Mucosa of descending colon (tissue), 3 donors: ENCODE results near the gene DPH6. TPM values are rescaled to one million over a fixed set of nuclear protein-coding genes. Genes with fewer than 3 reads are reported as not detected.

ENCODE experiments used
- ATAC-seq: fragments of 200-7000 bp; cut with Tn5 transposase; one replicate; pipeline ENCODE4 v1.9.1; 2020; ENCODE audit warnings: mild to moderate bottlenecking, moderate library complexity
- DNase-seq, 3 donors: peaks; one replicate each; pipeline ENCODE4 v3.0.0-alpha.2; 2020
- H3K36me3 ChIP-seq: fragments of 200-600 bp; one replicate; pipeline ENCODE4 v1.8.0; 2021; ENCODE audit warnings: low read depth, mild to moderate bottlenecking
- H3K4me1 ChIP-seq: fragments of 200-600 bp; one replicate; pipeline ENCODE4 v1.8.0; 2021; ENCODE audit warnings: low read depth, mild to moderate bottlenecking
- H3K4me3 ChIP-seq: fragments of 200-600 bp; one replicate; pipeline ENCODE4 v1.8.0; 2021; ENCODE audit warnings: mild to moderate bottlenecking
- H3K9me3 ChIP-seq: fragments of 200-600 bp; one replicate; pipeline ENCODE4 v1.8.0; 2021; ENCODE audit warnings: mild to moderate bottlenecking
- CTCF ChIP-seq: fragments of 200-600 bp; IDR thresholded peaks from one replicate; pipeline ENCODE4 v1.8.0; 2022; ENCODE audit warnings: antibody characterized with exemption, mild to moderate bottlenecking
- intact Hi-C, 2 donors: fragments of 100-400 bp; cut with DNase I in 1 of 2; cut with micrococcal nuclease in 1 of 2; formaldehyde crosslinking; loops; one replicate each; pipeline versions ENCODE4 v1.11.0 to v1.11.1; 2022; cut with DNase I, micrococcal nuclease
- total RNA-seq, 3 donors: library from RNA; stranded (reverse); fragmentation: NEBNext Ultra II Directional in 2 of 3; extraction: Animal tissue kit (Norgen Biotek cat#: 25700) in 2 of 3; gene quantifications; one replicate each; pipeline versions ENCODE4 v1.2.1 to v1.2.4, GENCODE V29; 2021 to 2023
- donor health status: DM: no; HTN: no; CAD: no; lungs with moderate emphysema.
- donor health status: DM: no; HTN: no; CAD: no.
- donor health status: DM: no; HTN: yes; CAD: no.

Gene DPH6
- total RNA-seq, 3 donors from 2014 or later: 16.8 to 23.7 (median 21.2) TPM

DNA sequence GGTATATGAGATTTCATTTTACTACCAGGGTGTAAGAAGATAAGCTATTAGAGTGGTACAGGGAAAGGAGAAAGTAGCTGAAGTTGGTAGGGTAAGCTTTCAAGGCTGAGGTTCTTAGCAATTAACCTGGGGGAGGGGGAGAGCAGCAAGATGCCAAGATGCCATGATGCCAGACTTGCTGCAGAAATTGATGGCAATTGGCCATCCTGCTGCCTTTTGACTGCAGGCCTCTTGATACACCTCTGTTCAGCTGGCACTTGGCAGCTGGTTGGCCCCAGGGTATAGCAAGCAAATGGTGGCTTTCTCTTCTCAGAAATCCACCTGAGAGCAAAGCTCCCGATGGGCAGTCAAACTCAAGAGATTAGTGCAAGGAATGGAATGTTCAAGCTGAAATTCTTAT is 21.4 kb upstream of the DPH6 start:
- Histone ChIP-seq H3K4me3 (no peak overlapping the region), H3K36me3 (no peaks in the 10 kb centered on the region), H3K4me1 (no peaks in the 10 kb centered on the region), H3K9me3 (no peaks in the 10 kb centered on the region)
- no peak for ATAC-seq
- intact Hi-C loops: no loop called here
- TF ChIP-seq CTCF: no peak
- no peak for DNase-seq

DNA sequence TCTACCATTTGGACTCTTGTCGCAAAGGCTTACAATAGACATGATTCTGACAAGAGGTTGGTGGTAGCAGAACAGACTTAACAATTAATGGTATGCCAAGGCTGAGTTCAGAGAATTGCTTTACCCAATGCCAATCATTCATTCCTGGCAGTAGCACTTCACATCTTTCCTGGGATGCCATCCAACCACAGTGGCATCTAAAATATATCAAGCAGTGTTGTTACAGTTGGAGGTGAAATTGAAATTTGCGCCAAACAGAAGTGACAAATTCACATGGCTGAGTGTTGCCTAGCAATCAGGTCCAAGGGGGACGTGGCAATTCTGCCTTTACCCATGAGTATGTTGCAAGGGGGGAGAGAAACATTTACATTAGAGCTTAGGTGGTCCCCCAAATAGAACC is 21.0 kb upstream of the DPH6 start:
- ATAC-seq (no peak), DNase-seq (no peak)
- intact Hi-C loops: no loop called here
- TF ChIP-seq CTCF: no peak
- Histone ChIP-seq H3K4me3 (no peak overlapping the region), H3K9me3 (no peaks in the 10 kb centered on the region), H3K36me3 (no peaks in the 10 kb centered on the region), H3K4me1 (no peaks in the 10 kb centered on the region)

DNA sequence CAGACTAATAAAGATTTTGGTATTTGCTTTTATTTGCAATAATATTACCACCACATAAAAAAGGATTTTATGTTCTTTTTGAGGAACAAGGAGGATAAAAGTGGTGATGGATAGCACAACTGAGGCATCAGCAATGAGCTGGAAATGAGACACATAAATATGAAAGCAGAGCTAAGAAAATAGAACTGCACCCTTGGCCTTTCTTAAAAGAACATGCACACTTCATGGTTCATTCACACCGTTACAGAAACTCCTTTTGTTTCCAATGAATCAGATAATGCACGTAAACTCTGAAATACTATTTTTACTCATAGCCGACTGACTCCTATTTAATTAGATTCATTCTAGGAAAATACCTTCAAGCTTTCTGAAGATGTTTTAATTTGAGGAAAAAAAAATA is 19.9 kb upstream of the DPH6 start:
- Histone ChIP-seq H3K9me3 (no peaks in the 10 kb centered on the region), H3K4me3 (no peak overlapping the region), H3K36me3 (no peaks in the 10 kb centered on the region), H3K4me1 (no peaks in the 10 kb centered on the region)
- no peak for DNase-seq
- intact Hi-C loops: no loop called here
- TF ChIP-seq CTCF: no peak
- no peak for ATAC-seq

- H3K9me3 ChIP-seq: no peaks in the 10 kb centered on the region
- no peaks in the 10 kb centered on the region for H3K4me1 ChIP-seq
- no peak for TF ChIP-seq CTCF
- no peaks in the 10 kb centered on the region for H3K36me3 ChIP-seq
- intact Hi-C loops: no loop called here
- H3K4me3 ChIP-seq: no peak overlapping the region
- ATAC-seq (no peak), DNase-seq (no peak)
These were observed 16.7 kb upstream of the DPH6 start for GRCh38 chr15:35562641-35563040.

DNA sequence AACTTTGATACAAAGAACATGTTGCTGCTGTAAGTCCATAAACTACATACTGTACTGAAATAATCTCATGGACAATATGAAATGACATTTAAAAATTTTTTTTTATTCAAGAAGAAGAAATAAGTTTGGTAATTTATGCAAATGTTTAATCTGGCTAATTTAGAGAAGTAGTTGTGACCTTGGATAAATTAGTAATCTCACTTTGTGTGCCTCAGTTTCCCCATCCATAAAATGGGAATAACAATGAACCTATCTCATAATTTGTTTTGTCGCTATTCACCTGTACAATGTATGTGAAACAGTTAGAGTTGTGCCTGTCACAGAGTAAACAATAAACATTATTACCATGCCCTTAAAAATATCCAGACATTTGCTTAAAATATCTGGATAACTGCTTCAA is 15.3 kb upstream of the DPH6 start:
- no peak for TF ChIP-seq CTCF
- DNase-seq (no peak), ATAC-seq (no peak)
- Histone ChIP-seq H3K4me1 (no peaks in the 10 kb centered on the region), H3K4me3 (no peak overlapping the region), H3K36me3 (no peaks in the 10 kb centered on the region), H3K9me3 (no peaks in the 10 kb centered on the region)
- intact Hi-C loops: no loop called here

- no peaks in the 10 kb centered on the region for H3K4me1 ChIP-seq
- intact Hi-C loops: no loop called here
- DNase-seq: no peak
- no peaks in the 10 kb centered on the region for H3K9me3 ChIP-seq
- no peak for TF ChIP-seq CTCF
- no peak for ATAC-seq
- no peak overlapping the region for H3K4me3 ChIP-seq
- no peaks in the 10 kb centered on the region for H3K36me3 ChIP-seq
These were observed 14.9 kb upstream of the DPH6 start for GRCh38 chr15:35560870-35561269.
